Tibial artery (tissue), 4 donors: ENCODE results near the gene MKKS.

Experiments
- DNase-seq, 2 donors: peaks; one replicate each; pipeline ENCODE4 v3.0.0-alpha.2; 2019
- H3K27ac ChIP-seq, 2 donors: fragments of 200-600 bp; sonication (generic) in 1 of 2; 1 replicate in 1 of 2; 2 replicates in 1 of 2; pipeline ENCODE4 v1.5.1; 2018 to 2019; ENCODE audit warnings: mild to moderate bottlenecking in 1 of 2
- H3K27me3 ChIP-seq, 2 donors: fragments of 200-600 bp; sonication (generic) in 1 of 2; one replicate each; pipeline versions ENCODE4 v1.5.1 to v1.6.0; 2016 to 2019
- H3K36me3 ChIP-seq, 3 donors: fragments of 200-600 bp; sonication (generic) in 2 of 3; one replicate each; pipeline ENCODE4 v1.5.1; 2016 to 2019; ENCODE audit warnings: mild to moderate bottlenecking in 2 of 3
- H3K4me1 ChIP-seq, 4 donors: fragments of 200-600 bp; sonication (generic) in 2 of 4; 1 replicate in 3 of 4; 2 replicates in 1 of 4; pipeline ENCODE4 v1.5.1; 2016 to 2019
- H3K4me3 ChIP-seq, 2 donors: fragments of 200-600 bp; sonication (generic) in 1 of 2; 1 replicate in 1 of 2; 2 replicates in 1 of 2; pipeline ENCODE4 v1.5.1; 2018 to 2019; ENCODE audit warnings: mild to moderate bottlenecking in 2 of 2
- H3K9me3 ChIP-seq, 3 donors: fragments of 200-600 bp; sonication (generic) in 1 of 3; one replicate each; pipeline ENCODE4 v1.5.1; 2016 to 2019
- intact Hi-C: fragments of 100-400 bp; cut with DNase I; formaldehyde crosslinking; loops from one replicate; pipeline ENCODE4 v1.15.0; 2023; ENCODE audit warnings: low total_unique reads
- TF ChIP-seq, protein P1 (sequence below), 2 experiments: fragments of 200-600 bp in 1 of 2; fragments of 450-650 bp in 1 of 2; IDR thresholded peaks; one replicate each; pipeline ENCODE4 v1.5.1; 2017 to 2019; ENCODE audit warnings: antibody characterized with exemption in 2 of 2, mild to moderate bottlenecking in 1 of 2, moderate library complexity in 1 of 2

MKKS gene

GRCh38 chr20:10476319-10476724 is 42.3 kb upstream of the MKKS start:
- no peaks in the 10 kb centered on the region for H3K27me3 ChIP-seq
- no peaks in the 10 kb centered on the region for H3K9me3 ChIP-seq
- peaks cover 0 to 30% (median 11%) of the 10 kb centered on the region in 4 donors for H3K4me1 ChIP-seq
- intact Hi-C loops = no loop called here
- H3K4me3 ChIP-seq = no peak overlapping the region
- no peak overlapping the region for H3K27ac ChIP-seq
- TF ChIP-seq, protein P1, sequence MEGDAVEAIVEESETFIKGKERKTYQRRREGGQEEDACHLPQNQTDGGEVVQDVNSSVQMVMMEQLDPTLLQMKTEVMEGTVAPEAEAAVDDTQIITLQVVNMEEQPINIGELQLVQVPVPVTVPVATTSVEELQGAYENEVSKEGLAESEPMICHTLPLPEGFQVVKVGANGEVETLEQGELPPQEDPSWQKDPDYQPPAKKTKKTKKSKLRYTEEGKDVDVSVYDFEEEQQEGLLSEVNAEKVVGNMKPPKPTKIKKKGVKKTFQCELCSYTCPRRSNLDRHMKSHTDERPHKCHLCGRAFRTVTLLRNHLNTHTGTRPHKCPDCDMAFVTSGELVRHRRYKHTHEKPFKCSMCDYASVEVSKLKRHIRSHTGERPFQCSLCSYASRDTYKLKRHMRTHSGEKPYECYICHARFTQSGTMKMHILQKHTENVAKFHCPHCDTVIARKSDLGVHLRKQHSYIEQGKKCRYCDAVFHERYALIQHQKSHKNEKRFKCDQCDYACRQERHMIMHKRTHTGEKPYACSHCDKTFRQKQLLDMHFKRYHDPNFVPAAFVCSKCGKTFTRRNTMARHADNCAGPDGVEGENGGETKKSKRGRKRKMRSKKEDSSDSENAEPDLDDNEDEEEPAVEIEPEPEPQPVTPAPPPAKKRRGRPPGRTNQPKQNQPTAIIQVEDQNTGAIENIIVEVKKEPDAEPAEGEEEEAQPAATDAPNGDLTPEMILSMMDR (IDR thresholded peaks at IDR 0.05) = no peak
- no peaks in the 10 kb centered on the region for H3K36me3 ChIP-seq
- DNase-seq = peak in 1 of 2 donors; percentile 37

GRCh38 chr20:10475225-10475624 is 41.2 kb upstream of the MKKS start:
- H3K27me3 ChIP-seq = no peaks in the 10 kb centered on the region
- H3K4me3 ChIP-seq = no peak overlapping the region
- peaks cover 0 to 34% (median 12%) of the 10 kb centered on the region in 4 donors for H3K4me1 ChIP-seq
- peak overlapping the region in 1 of 2 donors; percentile 38 for H3K27ac ChIP-seq
- intact Hi-C loops = no loop called here
- TF ChIP-seq, protein P1 (IDR thresholded peaks at IDR 0.05) = no peak
- H3K36me3 ChIP-seq = no peaks in the 10 kb centered on the region
- no peak for DNase-seq
- H3K9me3 ChIP-seq = no peaks in the 10 kb centered on the region

DNA sequence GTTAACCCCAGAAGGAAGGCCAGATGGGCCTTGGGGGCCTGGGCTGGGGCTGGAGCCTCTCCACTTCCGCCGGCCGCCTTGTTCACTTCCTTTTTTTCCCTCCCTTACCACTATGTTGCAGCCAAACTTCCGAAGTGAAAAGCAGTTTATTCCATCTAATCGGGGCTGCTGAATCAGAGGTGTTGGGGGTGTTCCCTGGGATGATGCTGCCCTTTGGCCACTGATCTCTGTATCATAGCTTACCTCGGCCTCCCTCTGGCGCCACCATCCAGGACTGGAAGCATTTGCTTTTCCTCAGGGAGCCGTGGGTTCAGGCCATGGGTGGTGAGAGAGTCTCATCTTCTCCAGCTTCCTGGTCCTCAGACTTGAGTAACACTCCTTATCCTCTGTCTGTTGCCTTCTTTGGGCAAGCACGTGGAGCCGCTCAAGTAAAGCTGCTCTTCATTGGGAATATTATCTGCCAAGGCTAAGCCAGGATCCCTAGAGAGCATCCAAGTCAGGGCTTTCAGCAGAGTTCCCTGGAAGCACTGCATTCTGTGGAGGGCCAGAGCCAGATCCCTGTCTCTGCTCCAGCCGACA is 40.7 kb upstream of the MKKS start:
- Histone ChIP-seq H3K27me3 (no peaks in the 10 kb centered on the region), H3K4me1 (peaks cover 0 to 40% (median 14%) of the 10 kb centered on the region in 4 donors), H3K4me3 (no peak overlapping the region), H3K36me3 (no peaks in the 10 kb centered on the region), H3K9me3 (no peaks in the 10 kb centered on the region), H3K27ac (peak overlapping the region; percentile 38 to 52)
- TF ChIP-seq, protein P1 (IDR thresholded peaks at IDR 0.05) = no peak
- intact Hi-C loops = loop anchor here (5.0 kb wide), 1 partner anchor 78 kb away; no protein-coding TSS in a partner anchor
- peak; percentile 62 to 77 for DNase-seq

DNA sequence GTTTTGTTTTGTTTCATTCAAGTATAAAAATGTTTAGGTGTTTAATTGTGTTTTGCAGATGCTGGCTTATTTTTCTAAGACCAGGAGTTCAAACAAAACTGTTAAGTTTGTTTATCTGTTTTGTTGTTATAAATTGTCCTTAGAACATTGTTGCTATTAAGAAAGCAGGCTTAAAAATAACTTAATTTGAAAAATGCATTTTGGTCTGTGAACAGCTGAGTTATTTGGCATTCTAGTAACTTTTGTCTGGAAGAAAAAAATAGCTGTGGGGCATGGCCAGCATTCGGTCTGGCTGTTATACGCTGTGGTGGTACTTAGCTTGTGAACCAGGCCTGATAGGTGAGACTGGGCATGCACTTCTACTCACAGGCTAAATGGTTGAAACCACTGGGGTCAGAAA is 38.8 kb upstream of the MKKS start:
- TF ChIP-seq, protein P1 (IDR thresholded peaks at IDR 0.05) = no peak
- H3K27me3 ChIP-seq = no peaks in the 10 kb centered on the region
- intact Hi-C loops = loop anchor here (5.0 kb wide), 1 partner anchor 79 kb away; no protein-coding TSS in a partner anchor
- no peak overlapping the region for H3K4me3 ChIP-seq
- DNase-seq = no peak
- no peaks in the 10 kb centered on the region for H3K36me3 ChIP-seq
- peak overlapping the region; percentile 18 to 52 for H3K27ac ChIP-seq
- no peaks in the 10 kb centered on the region for H3K9me3 ChIP-seq
- peaks cover 0 to 57% (median 22%) of the 10 kb centered on the region in 4 donors for H3K4me1 ChIP-seq

GRCh38 chr20:10470276-10470675 is 36.3 kb upstream of the MKKS start:
- DNase-seq = no peak
- H3K9me3 ChIP-seq = no peaks in the 10 kb centered on the region
- intact Hi-C loops = loop anchor here (2.0 to 5.0 kb wide), 2 partner anchors 82 to 801 kb away; no protein-coding TSS in a partner anchor
- no peaks in the 10 kb centered on the region for H3K27me3 ChIP-seq
- H3K4me1 ChIP-seq = peaks cover 0 to 75% (median 34%) of the 10 kb centered on the region in 4 donors
- no peaks in the 10 kb centered on the region for H3K36me3 ChIP-seq
- TF ChIP-seq, protein P1 (IDR thresholded peaks at IDR 0.05) = no peak
- no peak overlapping the region for H3K4me3 ChIP-seq
- H3K27ac ChIP-seq = peak overlapping the region; percentile 27 to 43
